NCI-H2081 treated with DMSO at 0.1 percent for 48 hours (cell line): ENCODE data around the gene ISCU.
"Not testable (repeated sequence)": the region's sequence is repeated elsewhere in the genome, so short reads cannot be mapped to it uniquely, and the experiment has no call there.

Experiments
- DNase-seq: peaks from one replicate; lab custom pipeline; 2025; lab: John Stamatoyannopoulos, UW

ISCU gene

DNA sequence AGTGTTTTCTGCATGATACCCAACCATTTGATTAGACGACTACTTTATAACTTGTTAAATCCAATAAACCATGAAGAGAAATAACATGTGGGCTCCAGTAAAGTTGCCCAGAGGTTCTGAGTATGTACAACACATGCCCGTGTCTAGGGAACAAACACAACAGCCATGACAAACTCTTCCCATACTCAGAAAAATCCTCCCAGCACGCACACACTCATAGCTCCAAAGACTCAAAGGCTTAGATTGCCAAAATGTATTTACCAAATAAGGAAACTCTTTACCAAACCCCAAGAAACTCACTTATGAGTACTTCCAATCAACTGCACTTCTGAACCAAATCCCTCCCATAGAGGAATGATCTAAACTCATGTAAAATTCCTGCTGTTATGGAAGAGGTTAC, 18.7 kb upstream of the ISCU start:
- DNase-seq = no peak

DNA sequence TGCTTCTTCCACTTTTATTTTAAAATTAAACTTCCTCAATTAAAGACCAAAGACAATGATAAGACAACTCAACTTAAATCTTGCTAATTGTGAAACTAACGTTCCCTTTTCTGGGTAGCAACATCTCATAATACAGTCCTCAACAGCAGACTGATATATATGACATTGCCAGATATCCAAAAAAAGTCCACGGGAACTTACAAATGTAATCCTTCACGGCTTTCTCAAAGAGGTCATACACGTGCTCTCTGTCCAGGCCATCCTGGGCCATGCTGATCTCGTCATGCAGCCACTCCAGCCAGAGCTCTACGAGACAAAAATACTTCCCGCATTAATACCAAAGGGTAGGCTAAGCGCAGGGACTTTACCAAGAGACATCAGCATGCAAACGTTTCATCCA, 14.7 kb upstream of the ISCU start:
- no peak for DNase-seq

DNA sequence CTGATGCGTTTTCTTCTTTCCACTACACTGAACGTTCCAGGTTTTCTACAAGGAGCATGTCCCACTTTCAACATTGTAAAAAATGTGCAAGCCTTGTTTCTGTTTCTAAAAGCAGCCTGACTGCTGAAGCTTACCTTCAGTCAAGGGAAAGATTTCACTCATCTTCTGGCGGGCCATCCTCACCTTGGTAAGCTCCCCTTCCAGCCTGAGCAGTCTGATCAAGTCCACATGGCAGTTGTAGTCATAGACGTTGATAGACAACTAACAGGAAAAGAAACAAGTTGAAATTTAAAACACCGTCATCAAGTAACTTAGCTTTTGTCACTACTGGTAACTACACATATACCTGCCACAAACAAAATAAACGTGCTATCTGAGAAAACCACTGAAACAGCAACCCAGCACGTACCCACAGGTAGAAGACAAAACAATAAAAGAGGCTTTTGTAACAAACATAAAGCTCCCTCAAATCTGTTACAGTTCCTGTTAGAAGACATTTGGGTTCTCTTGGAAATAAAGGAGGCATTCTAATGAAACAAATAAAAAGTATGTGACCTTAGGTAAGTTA, 13.4 kb upstream of the ISCU start:
- no peak for DNase-seq

DNA sequence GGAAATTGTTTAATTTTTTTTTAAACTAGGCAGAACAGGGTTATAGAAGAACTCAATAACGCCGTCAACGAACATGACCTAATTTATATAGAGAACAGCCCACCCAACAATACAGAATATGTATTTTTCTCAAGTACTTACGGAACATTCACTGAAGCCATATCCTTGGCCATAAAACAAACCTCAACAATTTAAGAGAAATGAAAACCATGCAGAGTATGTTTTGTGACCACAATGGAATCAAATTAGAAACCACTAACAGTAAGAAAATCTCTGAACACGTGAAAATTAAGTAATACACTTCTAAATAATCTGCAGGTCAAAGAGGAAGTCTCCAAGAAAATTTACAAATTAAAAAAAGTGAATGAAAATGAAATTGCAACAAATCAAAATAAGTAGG, 10.9 kb upstream of the ISCU start:
- DNase-seq = no peak

DNA sequence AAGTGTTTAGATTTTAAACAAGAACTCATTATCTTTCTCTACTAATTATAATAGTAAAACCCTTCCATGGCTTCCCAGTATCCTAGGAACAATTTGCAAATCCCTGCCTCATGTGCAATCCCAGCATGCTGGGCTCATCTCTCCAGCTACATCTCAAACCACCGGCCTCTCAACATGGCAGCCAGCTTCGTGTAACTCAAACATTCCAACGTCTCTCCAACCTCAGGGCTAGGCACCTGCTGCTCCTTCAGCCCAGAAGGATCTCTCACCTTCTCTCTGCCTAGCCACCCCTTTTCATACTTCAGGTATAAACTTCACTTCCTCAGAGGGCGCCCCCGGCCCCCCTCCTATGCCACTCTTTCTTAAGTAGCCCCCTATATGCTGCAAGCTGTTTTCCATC, 8.6 kb upstream of the ISCU start:
- no peak for DNase-seq

GRCh38 chr12:108555383-108555782, 7.0 kb upstream of the ISCU start:
- not testable (repeated sequence) for DNase-seq

- DNase-seq = no peak
These were observed 3.3 kb upstream of the ISCU start for GRCh38 chr12:108559007-108559655.

DNA sequence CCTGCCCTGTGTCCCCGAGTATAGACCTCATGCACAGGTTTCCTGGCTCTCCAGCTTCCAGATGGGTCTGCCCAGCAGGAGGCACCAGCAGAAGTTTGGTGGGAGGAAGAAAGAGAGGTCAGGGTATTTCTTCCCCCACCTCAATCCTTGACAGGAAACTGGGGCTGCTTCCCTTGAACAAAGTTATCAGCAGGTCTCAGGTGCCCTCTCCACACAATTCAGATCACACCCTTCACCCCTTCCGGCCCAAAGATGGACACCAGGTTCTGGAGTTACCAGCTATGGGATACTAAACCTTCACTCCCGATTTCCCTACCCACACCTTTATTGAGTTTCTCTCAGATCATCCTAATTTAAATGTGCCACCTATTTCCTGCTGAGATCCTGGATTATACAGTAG, 2.6 kb upstream of the ISCU start:
- no peak for DNase-seq

GRCh38 chr12:108560321-108560721, 2.1 kb upstream of the ISCU start:
- DNase-seq = no peak

GRCh38 chr12:108560752-108561719, 1.4 kb upstream of the ISCU start, which contains the start of gene SART3:
Gene SART3 (minus strand): TSS chr12:108561173. CDS start chr12:108561154, 19 bp downstream.
- DNase-seq = peak; percentile 85

DNA sequence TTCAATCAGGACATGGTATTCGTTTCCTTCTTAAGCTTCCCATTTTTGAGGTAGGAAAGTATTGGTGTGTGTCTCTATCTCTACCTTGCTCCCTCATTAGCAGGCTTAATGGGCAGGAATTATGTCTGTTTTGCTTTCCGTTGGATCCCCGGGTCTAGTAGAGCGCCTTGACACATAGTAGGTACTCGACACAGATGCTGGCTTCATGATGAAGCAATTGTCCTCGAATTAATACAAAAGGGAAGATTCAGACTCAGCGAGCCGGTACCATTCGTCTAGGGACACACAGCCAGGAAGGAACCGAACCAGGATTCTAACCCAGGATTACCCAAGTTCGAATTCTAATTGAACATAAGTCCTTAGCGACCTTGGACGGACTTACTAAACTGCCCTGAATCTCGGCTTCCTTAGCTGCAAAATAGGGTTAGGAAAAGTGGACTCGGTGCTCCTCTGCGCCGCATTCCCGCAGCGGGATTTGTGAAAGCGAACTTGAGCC, 496 bp upstream of the ISCU start:
- no peak for DNase-seq

GRCh38 chr12:108563136-108563803, 874 bp downstream of the ISCU start:
- peak; percentile 39 for DNase-seq

- DNase-seq = no peak
These were observed 1.4 kb downstream of the ISCU start for GRCh38 chr12:108563804-108564151.

GRCh38 chr12:108564724-108565123, 2.3 kb downstream of the ISCU start:
- no peak for DNase-seq

GRCh38 chr12:108565146-108565545, 2.8 kb downstream of the ISCU start:
- DNase-seq = no peak

GRCh38 chr12:108565976-108566375, 3.6 kb downstream of the ISCU start:
- peak; percentile 84 for DNase-seq

- DNase-seq = no peak
These were observed 4.1 kb downstream of the ISCU start for GRCh38 chr12:108566452-108566851.

DNA sequence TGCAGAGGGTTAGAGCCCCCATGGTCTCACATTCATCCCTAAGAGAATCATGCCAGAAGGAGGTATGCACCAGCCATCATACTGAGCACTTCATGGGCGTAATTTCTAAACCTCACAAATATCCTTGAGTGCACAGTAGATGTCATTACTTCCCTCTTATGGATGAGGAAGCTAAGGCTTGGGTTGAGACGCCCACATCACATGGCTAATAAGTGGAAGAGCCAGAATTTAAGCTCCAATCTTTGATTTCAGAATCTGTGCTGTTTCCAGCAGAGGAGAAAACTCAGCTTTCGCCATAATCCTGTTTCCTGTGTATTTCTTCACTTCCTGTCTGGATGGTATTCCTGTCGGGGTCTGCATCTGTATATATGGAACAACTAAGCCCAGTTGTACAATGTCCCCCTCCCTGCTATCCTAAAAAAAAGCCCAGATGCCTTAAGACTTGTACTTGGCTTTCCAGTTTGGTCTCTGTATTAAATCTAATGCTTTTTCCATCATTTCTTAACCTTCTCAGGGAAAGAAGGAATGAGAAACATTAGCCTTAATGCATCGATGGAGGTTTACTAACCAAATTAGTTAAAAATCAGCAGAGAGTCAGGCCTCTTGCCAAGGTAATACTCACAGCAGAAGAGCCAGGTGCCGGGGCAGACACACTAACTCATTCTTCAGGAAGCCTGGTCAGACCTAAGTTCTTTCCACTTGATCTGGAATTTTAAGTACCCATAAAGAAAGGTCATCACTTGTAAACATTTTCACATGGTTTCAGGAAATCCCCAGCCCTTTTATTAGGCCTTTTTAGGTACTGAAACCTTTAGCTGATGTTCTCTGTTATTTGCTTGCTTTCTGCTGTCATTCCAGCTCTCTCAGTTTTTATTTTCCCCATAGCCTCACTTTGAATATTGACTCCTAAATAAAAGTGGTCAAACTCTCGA, 5.3 kb downstream of the ISCU start:
- no peak for DNase-seq

DNA sequence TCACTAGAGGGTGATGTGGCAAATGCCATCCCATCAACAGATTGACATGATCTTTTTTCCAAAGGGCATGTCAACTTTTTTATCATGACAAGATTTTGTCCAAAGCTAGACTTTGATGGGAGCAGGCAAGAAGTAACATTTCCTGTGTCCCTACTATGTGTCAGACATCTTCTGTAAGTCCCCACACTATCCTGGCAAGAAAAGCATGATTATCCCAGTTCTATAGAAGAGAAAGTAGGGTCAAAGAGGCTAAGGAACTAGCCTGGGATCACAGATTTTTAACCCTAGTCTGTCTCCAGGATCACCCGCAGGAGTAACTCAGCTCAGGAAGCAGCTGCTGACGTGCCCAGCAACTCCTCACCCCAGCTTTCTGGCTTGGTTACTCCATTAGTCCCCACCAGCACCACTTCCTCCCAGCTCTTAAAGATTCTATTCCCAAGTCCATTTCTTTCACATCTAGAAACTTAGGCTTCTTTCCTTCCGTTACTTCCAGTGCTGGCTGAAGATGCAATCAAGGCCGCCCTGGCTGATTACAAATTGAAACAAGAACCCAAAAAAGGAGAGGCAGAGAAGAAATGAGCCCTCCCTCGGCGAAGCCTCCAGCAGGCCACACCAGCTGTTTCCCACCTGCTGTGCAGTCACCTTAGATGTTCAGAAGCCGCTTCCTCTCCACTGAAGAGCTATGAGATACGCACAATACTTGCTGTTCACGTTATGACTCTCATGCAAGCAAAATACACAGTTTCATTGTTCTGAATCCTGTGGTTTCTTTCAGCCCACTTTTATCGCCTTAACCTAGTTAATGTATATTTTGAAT, 6.2 kb downstream of the ISCU start:
- no peak for DNase-seq
